Upper lobe of left lung (tissue), 6 donors: ENCODE measurements around the gene MGAT1. TPM values are rescaled to one million over a fixed set of nuclear protein-coding genes. Genes with fewer than 3 reads are reported as not detected.

Experiments
- ATAC-seq, 2 donors: fragments of 200-7000 bp; cut with Tn5 transposase; one replicate each; pipeline ENCODE4 v1.9.1; 2022; ENCODE audit warnings: mild to moderate bottlenecking in 2 of 2, moderate library complexity in 2 of 2; ENCODE audit not compliant: low FRiP score in 2 of 2
- DNase-seq, 2 donors: peaks; one replicate each; pipeline ENCODE4 v3.0.0-alpha.2; 2019 to 2020
- H3K27ac ChIP-seq, 4 donors: fragments of 200-600 bp; sonication (generic); one replicate each; pipeline ENCODE4 v1.5.1; 2016 to 2019
- H3K27me3 ChIP-seq, 4 donors: fragments of 200-600 bp; sonication (generic); one replicate each; pipeline ENCODE4 v1.5.1; 2017 to 2019
- H3K36me3 ChIP-seq, 4 donors: fragments of 200-600 bp; sonication (generic); one replicate each; pipeline ENCODE4 v1.5.1; 2016 to 2019
- H3K4me1 ChIP-seq, 4 donors: fragments of 200-600 bp; sonication (generic); one replicate each; pipeline ENCODE4 v1.5.1; 2018 to 2019
- H3K4me3 ChIP-seq, 4 donors: fragments of 200-600 bp; sonication (generic); one replicate each; pipeline ENCODE4 v1.5.1; 2017 to 2019; ENCODE audit warnings: mild to moderate bottlenecking in 2 of 4, moderate library complexity in 1 of 4
- H3K9me3 ChIP-seq, 4 donors: fragments of 200-600 bp; sonication (generic); one replicate each; pipeline ENCODE4 v1.5.1; 2018 to 2019
- CTCF ChIP-seq, 6 experiments: fragments of 450-650 bp in 4 of 6; fragments of 200-600 bp in 2 of 6; sonication (generic) in 2 of 6; IDR thresholded peaks; one replicate each; pipeline ENCODE4 v1.5.1; 2016 to 2019; ENCODE audit warnings: antibody characterized with exemption in 6 of 6
- EP300 ChIP-seq, 4 donors: sonication (generic); formaldehyde crosslinking; IDR thresholded peaks; one replicate each; pipeline ENCODE4 v1.5.1; 2017; ENCODE audit warnings: antibody characterized with exemption in 4 of 4, control low read depth in 2 of 4
- POLR2A ChIP-seq, 4 donors: fragments of 450-650 bp; IDR thresholded peaks; one replicate each; pipeline ENCODE4 v1.5.1; 2016 to 2017; ENCODE audit warnings: antibody characterized with exemption in 4 of 4, mild to moderate bottlenecking in 2 of 4
- POLR2AphosphoS5 ChIP-seq, 2 donors: sonication (generic); formaldehyde crosslinking; IDR thresholded peaks; one replicate each; pipeline ENCODE4 v1.5.1; 2017; ENCODE audit warnings: antibody characterized with exemption in 2 of 2
- WGBS, 2 donors: methylation state at CpG; one replicate each; pipeline ENCODE4 v1.1.5; 2017 to 2018; 5-methylcytosine and 5-hydroxymethylcytosine counted together
- total RNA-seq, 6 donors: library from RNA; depleted of rRNA in 4 of 6; stranded (reverse); fragments of >200 nt in 4 of 6; gene quantifications; one replicate each; pipeline versions ENCODE4 v1.1.0 to v1.2.1, GENCODE V29; 2016 to 2021
- donor health status: DM: no; HTN: no; CAD: no; lungs with moderate emphysema.
- donor health status: DM: no; HTN: yes; CAD: no; lungs with severe emphysema.

MGAT1 gene
- total RNA-seq, 6 donors from 2014 or later, result 148 to 392 (median 277) TPM

- H3K27ac ChIP-seq, result peak overlapping the region in 2 of 4 donors; percentile 13 to 33
- no peak for ATAC-seq
Observed at GRCh38 chr5:180797256-180798192, 5.1 kb downstream of the MGAT1 start.

GRCh38 chr5:180795771-180796313, 6.8 kb downstream of the MGAT1 start:
- Histone ChIP-seq H3K4me1 (peaks cover 47 to 74% (median 58%) of the 10 kb centered on the region in 4 donors), H3K27me3 (no peaks in the 10 kb centered on the region), H3K9me3 (no peaks in the 10 kb centered on the region), H3K27ac (no peak overlapping the region), H3K4me3 (no peak overlapping the region), H3K36me3 (peaks cover 21 to 50% (median 29%) of the 10 kb centered on the region in 4 donors)
- TF ChIP-seq CTCF (IDR thresholded peaks at IDR 0.05) (no peak), POLR2AphosphoS5 (IDR thresholded peaks at IDR 0.05) (no peak), EP300 (IDR thresholded peaks at IDR 0.05) (no peak)
- no peak for DNase-seq
- WGBS, 2 donors, result 83 to 84% methylated on average over 4 of the region's 4 CpGs
- no peak for ATAC-seq

More at GRCh38 chr5:180797256-180798192, 5.1 kb downstream of the MGAT1 start:
- Histone ChIP-seq H3K4me1 (peaks cover 58 to 85% (median 64%) of the 10 kb centered on the region in 4 donors), H3K36me3 (peaks cover 5 to 33% (median 13%) of the 10 kb centered on the region in 4 donors), H3K9me3 (no peaks in the 10 kb centered on the region), H3K27me3 (no peaks in the 10 kb centered on the region), H3K4me3 (no peak overlapping the region)
- TF ChIP-seq POLR2AphosphoS5 (IDR thresholded peaks at IDR 0.05) (no peak), POLR2A (IDR thresholded peaks at IDR 0.05) (no peak), EP300 (IDR thresholded peaks at IDR 0.05) (no peak), CTCF (IDR thresholded peaks at IDR 0.05) (no peak)
- WGBS, 2 donors, result 72 to 75% methylated on average over 8 to 9 of the region's 10 CpGs
- no peak for DNase-seq

- DNase-seq (no peak), ATAC-seq (peak in 1 of 2 donors; percentile 4)
- H3K4me3 ChIP-seq, result no peak overlapping the region
- 77 to 82% methylated on average over 7 of the region's 7 CpGs for whole genome bisulfite sequencing, 2 donors
- H3K27me3 ChIP-seq, result no peaks in the 10 kb centered on the region
- peaks cover 28 to 71% (median 50%) of the 10 kb centered on the region in 4 donors for H3K36me3 ChIP-seq
- H3K4me1 ChIP-seq, result peaks cover 18 to 59% (median 31%) of the 10 kb centered on the region in 4 donors
- no peaks in the 10 kb centered on the region for H3K9me3 ChIP-seq
- TF ChIP-seq POLR2AphosphoS5 (IDR thresholded peaks at IDR 0.05) (no peak), POLR2A (IDR thresholded peaks at IDR 0.05) (no peak), EP300 (IDR thresholded peaks at IDR 0.05) (no peak), CTCF (IDR thresholded peaks at IDR 0.05) (no peak)
- no peak overlapping the region for H3K27ac ChIP-seq
Observed at GRCh38 chr5:180792965-180793287, 9.7 kb downstream of the MGAT1 start.

GRCh38 chr5:180792287-180792964, 10.2 kb downstream of the MGAT1 start:
- TF ChIP-seq POLR2AphosphoS5 (IDR thresholded peaks at IDR 0.05) (no peak), CTCF (IDR thresholded peaks at IDR 0.05) (no peak), EP300 (IDR thresholded peaks at IDR 0.05) (no peak), POLR2A (IDR thresholded peaks at IDR 0.05) (no peak)
- Histone ChIP-seq H3K27me3 (no peaks in the 10 kb centered on the region), H3K27ac (no peak overlapping the region), H3K36me3 (peaks cover 28 to 76% (median 52%) of the 10 kb centered on the region in 4 donors), H3K9me3 (no peaks in the 10 kb centered on the region), H3K4me3 (no peak overlapping the region), H3K4me1 (peaks cover 16 to 59% (median 31%) of the 10 kb centered on the region in 4 donors)
- 96% methylated on average over 48 to 54 of the region's 60 CpGs for whole genome bisulfite sequencing, 2 donors
- no peak for ATAC-seq
- peak in 1 of 2 donors; percentile 85 for DNase-seq
